GM23338 (cell line): ENCODE results near the gene ARMC8. TPM values are rescaled to one million over a fixed set of nuclear protein-coding genes. Genes with fewer than 3 reads are reported as not detected.

Source experiments
- ATAC-seq: fragments of 200-7000 bp; cut with Tn5 transposase; 3 replicates; pipeline ENCODE4 v1.9.1; 2020
- DNase-seq: peaks from one replicate; pipeline ENCODE4 v3.0.0-alpha.2; 2015; ENCODE audit warnings: low spot score
- H2AFZ ChIP-seq: fragments of 200-600 bp; sonication (generic); 2 replicates; pipeline ENCODE4 v1.8.0; 2016; ENCODE audit warnings: antibody characterized with exemption, mild to moderate bottlenecking, moderate library complexity
- H3F3A ChIP-seq: fragments of 200-600 bp; sonication (generic); replicated peaks from 2 replicates; pipeline ENCODE4 v1.8.0; 2017; ENCODE audit warnings: antibody characterized with exemption, mixed run types, low read depth
- H3K27ac ChIP-seq: fragments of 200-600 bp; sonication (generic); 2 replicates; pipeline ENCODE4 v1.6.1; 2016; ENCODE audit warnings: low read depth
- H3K27me3 ChIP-seq: fragments of 200-600 bp; sonication (generic); 2 replicates; pipeline ENCODE4 v1.8.0; 2016; ENCODE audit warnings: mild to moderate bottlenecking, mixed run types, moderate library complexity; ENCODE audit not compliant: insufficient read depth
- H3K36me3 ChIP-seq: fragments of 200-600 bp; sonication (generic); 2 replicates; pipeline ENCODE4 v1.8.0; 2016; ENCODE audit warnings: mild to moderate bottlenecking; ENCODE audit not compliant: insufficient read depth
- H3K4me1 ChIP-seq: fragments of 200-600 bp; sonication (generic); 2 replicates; pipeline ENCODE4 v1.8.0; 2016; ENCODE audit warnings: mild to moderate bottlenecking, moderate library complexity; ENCODE audit not compliant: insufficient read depth
- H3K4me2 ChIP-seq: fragments of 200-600 bp; sonication (generic); 2 replicates; pipeline ENCODE4 v1.7.1; 2017; ENCODE audit warnings: mixed run types
- H3K4me3 ChIP-seq: fragments of 200-600 bp; sonication (generic); 2 replicates; pipeline ENCODE4 v1.6.1; 2016; ENCODE audit warnings: mixed run types
- H3K79me2 ChIP-seq: fragments of 200-600 bp; sonication (generic); replicated peaks from 2 replicates; pipeline ENCODE4 v1.8.0; 2017; ENCODE audit warnings: mild to moderate bottlenecking; ENCODE audit not compliant: insufficient read depth
- H3K9me2 ChIP-seq: fragments of 200-600 bp; sonication (generic); 2 replicates; pipeline ENCODE4 v1.8.0; 2017; ENCODE audit not compliant: insufficient read depth
- H4K20me1 ChIP-seq: fragments of 200-600 bp; sonication (generic); replicated peaks from 2 replicates; pipeline ENCODE4 v1.8.0; 2017; ENCODE audit warnings: mild to moderate bottlenecking; ENCODE audit not compliant: insufficient read depth
- H3K27ac Mint-ChIP-seq: 2 replicates; pipeline ENCODE4 v1.8.0; 2020; ENCODE audit warnings: inconsistent platforms, mild to moderate bottlenecking, moderate library complexity, mixed read lengths
- H3K27me3 Mint-ChIP-seq: 3 replicates; pipeline ENCODE4 v1.8.0; 2022; ENCODE audit warnings: low read depth, mild to moderate bottlenecking, moderate library complexity, mixed read lengths, inconsistent platforms; ENCODE audit not compliant: insufficient read depth, poor library complexity
- H3K36me3 Mint-ChIP-seq: 3 replicates; pipeline ENCODE4 v1.8.0; 2021; ENCODE audit warnings: low read depth, mild to moderate bottlenecking, inconsistent platforms, moderate library complexity, mixed read lengths
- H3K4me1 Mint-ChIP-seq: 3 replicates; pipeline ENCODE4 v1.8.0; 2020; ENCODE audit warnings: mild to moderate bottlenecking, inconsistent platforms, mixed read lengths
- H3K4me3 Mint-ChIP-seq: 3 replicates; pipeline ENCODE4 v1.8.0; 2021; ENCODE audit warnings: moderate library complexity, mild to moderate bottlenecking, inconsistent platforms, mixed read lengths
- H3K9me3 Mint-ChIP-seq: 3 replicates; pipeline ENCODE4 v1.8.0; 2020; ENCODE audit warnings: moderate library complexity, mild to moderate bottlenecking, inconsistent platforms, mixed read lengths
- ETS1 ChIP-seq: IDR thresholded peaks from 2 replicates; pipeline ENCODE4 v1.6.1; 2016; ENCODE audit warnings: antibody characterized with exemption
- EZH2phosphoT487 ChIP-seq: fragments of 200-600 bp; sonication (generic); IDR thresholded peaks from one replicate; pipeline ENCODE4 v1.8.1; 2018; ENCODE audit warnings: antibody characterized with exemption; ENCODE audit not compliant: unreplicated experiment
- POLR2AphosphoS5 ChIP-seq: IDR thresholded peaks from 2 replicates; pipeline ENCODE4 v1.6.1; 2016; ENCODE audit warnings: antibody characterized with exemption, low read depth
- STAT1 ChIP-seq: IDR thresholded peaks from one replicate; pipeline ENCODE4 v1.6.1; 2016; ENCODE audit warnings: antibody characterized with exemption; ENCODE audit not compliant: unreplicated experiment
- ZNF114 ChIP-seq: fragments of 250-450 bp; sonication (Bioruptor Pico); IDR thresholded peaks from 2 replicates; pipeline ENCODE4 v1.5.0; 2020; ENCODE audit warnings: mild to moderate bottlenecking, moderate library complexity
- ZNF331 ChIP-seq: fragments of 250-450 bp; sonication (Bioruptor Pico); IDR thresholded peaks from 2 replicates; pipeline ENCODE4 v1.5.0; 2020; ENCODE audit warnings: low read depth, mild to moderate bottlenecking, moderate library complexity
- polyA plus RNA-seq: library from polyadenylated mRNA; unstranded; fragments of >200 nt; fragmentation: Nextera tagmentation; extraction: Ambion mirVana; gene quantifications from 2 replicates; pipeline ENCODE4 v1.2.1, GENCODE V29; 2016
- total RNA-seq: library from RNA; depleted of rRNA; stranded (reverse); fragments of >200 nt; shearing (Covaris generic); gene quantifications from 2 replicates; pipeline ENCODE4 v1.2.3, GENCODE V29; 2014
- TF ChIP-seq, protein P1 (sequence below): fragments of 250-450 bp; sonication (Bioruptor Pico); IDR thresholded peaks from 2 replicates; pipeline ENCODE4 v1.5.0; 2020; ENCODE audit warnings: mild to moderate bottlenecking, moderate library complexity

Gene ARMC8
- total and polyA plus RNA-seq, 2 experiments from 2014 or later: 36.8 to 61.4 TPM

- Histone ChIP-seq H3K27me3 (no peaks in the 10 kb centered on the region), H2AFZ (no peak overlapping the region), H3K9me2 (no peaks in the 10 kb centered on the region), H3K36me3 (peaks cover 33% of the 10 kb centered on the region), H3K4me2 (no peak overlapping the region), H3K27ac (no peak overlapping the region), H3K79me2 (no peaks in the 10 kb centered on the region; the same call in 1 of the 2 replicates), H3K4me3 (no peak overlapping the region), H3K4me1 (no peaks in the 10 kb centered on the region), H3F3A (no peaks in the 10 kb centered on the region), H4K20me1 (0 out of 2 replicates have a peak, but pooled peaks cover 6% of the 10 kb centered on the region)
- H3K9me3 Mint-ChIP-seq: no peaks in the 10 kb centered on the region
- TF ChIP-seq EZH2phosphoT487 (no peak), POLR2AphosphoS5 (no peak), ZNF114 (CRISPR knock-in tag) (no peak), ETS1 (no peak), ZNF331 (CRISPR knock-in tag) (no peak), STAT1 (no peak)
- TF ChIP-seq, protein P1, sequence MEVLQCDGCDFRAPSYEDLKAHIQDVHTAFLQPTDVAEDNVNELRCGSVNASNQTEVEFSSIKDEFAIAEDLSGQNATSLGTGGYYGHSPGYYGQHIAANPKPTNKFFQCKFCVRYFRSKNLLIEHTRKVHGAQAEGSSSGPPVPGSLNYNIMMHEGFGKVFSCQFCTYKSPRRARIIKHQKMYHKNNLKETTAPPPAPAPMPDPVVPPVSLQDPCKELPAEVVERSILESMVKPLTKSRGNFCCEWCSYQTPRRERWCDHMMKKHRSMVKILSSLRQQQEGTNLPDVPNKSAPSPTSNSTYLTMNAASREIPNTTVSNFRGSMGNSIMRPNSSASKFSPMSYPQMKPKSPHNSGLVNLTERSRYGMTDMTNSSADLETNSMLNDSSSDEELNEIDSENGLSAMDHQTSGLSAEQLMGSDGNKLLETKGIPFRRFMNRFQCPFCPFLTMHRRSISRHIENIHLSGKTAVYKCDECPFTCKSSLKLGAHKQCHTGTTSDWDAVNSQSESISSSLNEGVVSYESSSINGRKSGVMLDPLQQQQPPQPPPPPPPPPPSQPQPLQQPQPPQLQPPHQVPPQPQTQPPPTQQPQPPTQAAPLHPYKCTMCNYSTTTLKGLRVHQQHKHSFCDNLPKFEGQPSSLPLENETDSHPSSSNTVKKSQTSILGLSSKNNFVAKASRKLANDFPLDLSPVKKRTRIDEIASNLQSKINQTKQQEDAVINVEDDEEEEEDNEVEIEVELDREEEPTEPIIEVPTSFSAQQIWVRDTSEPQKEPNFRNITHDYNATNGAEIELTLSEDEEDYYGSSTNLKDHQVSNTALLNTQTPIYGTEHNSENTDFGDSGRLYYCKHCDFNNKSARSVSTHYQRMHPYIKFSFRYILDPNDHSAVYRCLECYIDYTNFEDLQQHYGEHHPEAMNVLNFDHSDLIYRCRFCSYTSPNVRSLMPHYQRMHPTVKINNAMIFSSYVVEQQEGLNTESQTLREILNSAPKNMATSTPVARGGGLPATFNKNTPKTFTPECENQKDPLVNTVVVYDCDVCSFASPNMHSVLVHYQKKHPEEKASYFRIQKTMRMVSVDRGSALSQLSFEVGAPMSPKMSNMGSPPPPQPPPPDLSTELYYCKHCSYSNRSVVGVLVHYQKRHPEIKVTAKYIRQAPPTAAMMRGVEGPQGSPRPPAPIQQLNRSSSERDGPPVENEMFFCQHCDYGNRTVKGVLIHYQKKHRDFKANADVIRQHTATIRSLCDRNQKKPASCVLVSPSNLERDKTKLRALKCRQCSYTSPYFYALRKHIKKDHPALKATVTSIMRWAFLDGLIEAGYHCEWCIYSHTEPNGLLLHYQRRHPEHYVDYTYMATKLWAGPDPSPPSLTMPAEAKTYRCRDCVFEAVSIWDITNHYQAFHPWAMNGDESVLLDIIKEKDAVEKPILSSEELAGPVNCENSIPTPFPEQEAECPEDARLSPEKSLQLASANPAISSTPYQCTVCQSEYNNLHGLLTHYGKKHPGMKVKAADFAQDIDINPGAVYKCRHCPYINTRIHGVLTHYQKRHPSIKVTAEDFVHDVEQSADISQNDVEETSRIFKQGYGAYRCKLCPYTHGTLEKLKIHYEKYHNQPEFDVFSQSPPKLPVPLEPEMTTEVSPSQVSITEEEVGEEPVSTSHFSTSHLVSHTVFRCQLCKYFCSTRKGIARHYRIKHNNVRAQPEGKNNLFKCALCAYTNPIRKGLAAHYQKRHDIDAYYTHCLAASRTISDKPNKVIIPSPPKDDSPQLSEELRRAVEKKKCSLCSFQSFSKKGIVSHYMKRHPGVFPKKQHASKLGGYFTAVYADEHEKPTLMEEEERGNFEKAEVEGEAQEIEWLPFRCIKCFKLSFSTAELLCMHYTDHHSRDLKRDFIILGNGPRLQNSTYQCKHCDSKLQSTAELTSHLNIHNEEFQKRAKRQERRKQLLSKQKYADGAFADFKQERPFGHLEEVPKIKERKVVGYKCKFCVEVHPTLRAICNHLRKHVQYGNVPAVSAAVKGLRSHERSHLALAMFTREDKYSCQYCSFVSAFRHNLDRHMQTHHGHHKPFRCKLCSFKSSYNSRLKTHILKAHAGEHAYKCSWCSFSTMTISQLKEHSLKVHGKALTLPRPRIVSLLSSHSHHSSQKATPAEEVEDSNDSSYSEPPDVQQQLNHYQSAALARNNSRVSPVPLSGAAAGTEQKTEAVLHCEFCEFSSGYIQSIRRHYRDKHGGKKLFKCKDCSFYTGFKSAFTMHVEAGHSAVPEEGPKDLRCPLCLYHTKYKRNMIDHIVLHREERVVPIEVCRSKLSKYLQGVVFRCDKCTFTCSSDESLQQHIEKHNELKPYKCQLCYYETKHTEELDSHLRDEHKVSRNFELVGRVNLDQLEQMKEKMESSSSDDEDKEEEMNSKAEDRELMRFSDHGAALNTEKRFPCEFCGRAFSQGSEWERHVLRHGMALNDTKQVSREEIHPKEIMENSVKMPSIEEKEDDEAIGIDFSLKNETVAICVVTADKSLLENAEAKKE: no peak
- no peak for ATAC-seq
- H3K4me3 Mint-ChIP-seq: no peak overlapping the region
- H3K4me1 Mint-ChIP-seq: no peaks in the 10 kb centered on the region
- DNase-seq: no peak
- H3K36me3 Mint-ChIP-seq: peaks cover 34% of the 10 kb centered on the region
- H3K27ac Mint-ChIP-seq: no peak overlapping the region
- peaks cover 1% of the 10 kb centered on the region for H3K27me3 Mint-ChIP-seq
These were observed 43.4 kb downstream of the ARMC8 start for GRCh38 chr3:138230525-138230924.
